K562 (cell line): ENCODE measurements around the gene RGS17. TPM values are rescaled to one million over a fixed set of nuclear protein-coding genes. Genes with fewer than 3 reads are reported as not detected.

ENCODE experiments used
- CHCHD3 ChIP-seq: fragments of 250-450 bp; sonication (Bioruptor Pico); IDR thresholded peaks from 2 replicates; pipeline ENCODE4 v2.1.2; 2022; ENCODE audit warnings: mild to moderate bottlenecking
- CHD4 ChIP-seq: fragments of 200-600 bp; sonication (generic); IDR thresholded peaks from 3 replicates; pipeline ENCODE4 v1.6.1; 2012; ENCODE audit warnings: low read depth, mild to moderate bottlenecking, mixed read lengths, low read length, inconsistent platforms; ENCODE audit not compliant: insufficient read depth, insufficient replicate concordance, poor library complexity, severe bottlenecking
- LARP7 ChIP-seq: fragments of 450-650 bp; IDR thresholded peaks from 2 replicates; pipeline ENCODE4 v1.6.1; 2016
- PTBP1 ChIP-seq: fragments of 200-400 bp; formaldehyde crosslinking; IDR thresholded peaks from 2 replicates; pipeline ENCODE4 v1.6.1; 2017; ENCODE audit warnings: low read depth, low read length
- TCF3 ChIP-seq: sonication (generic); formaldehyde crosslinking; IDR thresholded peaks from 2 replicates; pipeline ENCODE4 v1.4.0; 2020; ENCODE audit warnings: mild to moderate bottlenecking, missing genetic modification reagents
- ZKSCAN8 ChIP-seq: fragments of 200-800 bp; sonication (Bioruptor generic); IDR thresholded peaks from 2 replicates; pipeline ENCODE4 v1.6.1; 2016; ENCODE audit warnings: missing genetic modification characterization, missing compliant biosample characterization
- polyA plus RNA-seq, 8 experiments: library from polyadenylated mRNA; depleted of rRNA in 4 of 8; stranded (reverse) in 5 of 8; unstranded in 3 of 8; fragments of >200 nt; fragmentation: Nextera tagmentation in 2 of 8; fragmentation: Illumina TruSeq in 1 of 8; extraction: Ambion mirVana in 2 of 8; extraction: Trizol in 1 of 8; gene quantifications; 2 replicates each; pipeline versions ENCODE4 v1.2.1 to v1.2.3, GENCODE V29; 2011 to 2014; ENCODE audit warnings: inconsistent platforms in 1 of 8, missing spikeins in 1 of 8
- total RNA-seq, 7 experiments: library from RNA; depleted of rRNA in 6 of 7; stranded (reverse); fragments of >200 nt in 6 of 7; fragmentation: Illumina TruSeq in 2 of 7; extraction: Trizol in 2 of 7; gene quantifications; 2 replicates each; pipeline versions ENCODE4 v1.2.1 to v1.2.3, GENCODE V29; 2011 to 2021; ENCODE audit warnings: low replicate concordance in 1 of 7
- TF ChIP-seq, protein P1 (sequence below): fragments of 450-650 bp; IDR thresholded peaks from 2 replicates; pipeline ENCODE4 v1.6.1; 2016; ENCODE audit warnings: mild to moderate bottlenecking
- TF ChIP-seq, protein P2 (sequence below): fragments of 450-650 bp; IDR thresholded peaks from 2 replicates; pipeline ENCODE4 v1.6.1; 2016; ENCODE audit warnings: missing biosample characterization, missing genetic modification characterization
- TF ChIP-seq, protein P3 (sequence below): fragments of 450-650 bp; formaldehyde crosslinking; IDR thresholded peaks from 2 replicates; pipeline ENCODE4 v1.4.0; 2020; ENCODE audit warnings: mild to moderate bottlenecking, moderate library complexity
- TF ChIP-seq, protein P4 (sequence below): sonication (generic); formaldehyde crosslinking; IDR thresholded peaks from 2 replicates; pipeline ENCODE4 v1.8.1; 2023; ENCODE audit warnings: mild to moderate bottlenecking, missing genetic modification reagents

The RGS17 gene
- total and polyA plus RNA-seq, 9 of the 15 experiments (the other 6 are each of a cell fraction or from before 2014, with no cell fraction given) = 0.01 to 0.14 (median 0.08) TPM; not detected in 6

DNA sequence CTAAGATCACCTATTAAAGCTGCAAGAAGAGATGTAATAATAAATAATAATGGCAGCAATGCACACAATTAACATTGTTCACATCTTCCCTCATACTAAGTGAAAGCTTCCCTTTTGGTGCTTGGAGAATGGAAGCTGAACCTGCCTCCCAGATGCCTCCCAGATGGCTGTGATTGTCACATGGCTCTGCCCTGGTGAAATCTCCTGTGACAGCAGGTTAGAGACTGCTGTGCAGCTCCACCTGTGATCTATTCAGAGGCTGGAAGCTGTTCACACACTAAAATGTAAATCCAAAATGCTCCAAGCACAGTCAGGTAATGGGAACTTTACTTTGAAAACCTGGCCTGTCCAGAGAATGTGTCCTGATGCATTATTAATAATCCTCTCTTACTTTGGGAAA is 41.7 kb upstream of the RGS17 start (continued):
- TF ChIP-seq, protein P1, sequence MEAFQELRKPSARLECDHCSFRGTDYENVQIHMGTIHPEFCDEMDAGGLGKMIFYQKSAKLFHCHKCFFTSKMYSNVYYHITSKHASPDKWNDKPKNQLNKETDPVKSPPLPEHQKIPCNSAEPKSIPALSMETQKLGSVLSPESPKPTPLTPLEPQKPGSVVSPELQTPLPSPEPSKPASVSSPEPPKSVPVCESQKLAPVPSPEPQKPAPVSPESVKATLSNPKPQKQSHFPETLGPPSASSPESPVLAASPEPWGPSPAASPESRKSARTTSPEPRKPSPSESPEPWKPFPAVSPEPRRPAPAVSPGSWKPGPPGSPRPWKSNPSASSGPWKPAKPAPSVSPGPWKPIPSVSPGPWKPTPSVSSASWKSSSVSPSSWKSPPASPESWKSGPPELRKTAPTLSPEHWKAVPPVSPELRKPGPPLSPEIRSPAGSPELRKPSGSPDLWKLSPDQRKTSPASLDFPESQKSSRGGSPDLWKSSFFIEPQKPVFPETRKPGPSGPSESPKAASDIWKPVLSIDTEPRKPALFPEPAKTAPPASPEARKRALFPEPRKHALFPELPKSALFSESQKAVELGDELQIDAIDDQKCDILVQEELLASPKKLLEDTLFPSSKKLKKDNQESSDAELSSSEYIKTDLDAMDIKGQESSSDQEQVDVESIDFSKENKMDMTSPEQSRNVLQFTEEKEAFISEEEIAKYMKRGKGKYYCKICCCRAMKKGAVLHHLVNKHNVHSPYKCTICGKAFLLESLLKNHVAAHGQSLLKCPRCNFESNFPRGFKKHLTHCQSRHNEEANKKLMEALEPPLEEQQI = no peak
- TF ChIP-seq, protein P2, sequence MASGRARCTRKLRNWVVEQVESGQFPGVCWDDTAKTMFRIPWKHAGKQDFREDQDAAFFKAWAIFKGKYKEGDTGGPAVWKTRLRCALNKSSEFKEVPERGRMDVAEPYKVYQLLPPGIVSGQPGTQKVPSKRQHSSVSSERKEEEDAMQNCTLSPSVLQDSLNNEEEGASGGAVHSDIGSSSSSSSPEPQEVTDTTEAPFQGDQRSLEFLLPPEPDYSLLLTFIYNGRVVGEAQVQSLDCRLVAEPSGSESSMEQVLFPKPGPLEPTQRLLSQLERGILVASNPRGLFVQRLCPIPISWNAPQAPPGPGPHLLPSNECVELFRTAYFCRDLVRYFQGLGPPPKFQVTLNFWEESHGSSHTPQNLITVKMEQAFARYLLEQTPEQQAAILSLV (tag) = no peak
- TF ChIP-seq CHD4 (no peak), PTBP1 (no peak), ZKSCAN8 (no peak), LARP7 (no peak), TCF3 (CRISPR knock-in tag) (no peak), CHCHD3 (no peak)
- TF ChIP-seq, protein P3, sequence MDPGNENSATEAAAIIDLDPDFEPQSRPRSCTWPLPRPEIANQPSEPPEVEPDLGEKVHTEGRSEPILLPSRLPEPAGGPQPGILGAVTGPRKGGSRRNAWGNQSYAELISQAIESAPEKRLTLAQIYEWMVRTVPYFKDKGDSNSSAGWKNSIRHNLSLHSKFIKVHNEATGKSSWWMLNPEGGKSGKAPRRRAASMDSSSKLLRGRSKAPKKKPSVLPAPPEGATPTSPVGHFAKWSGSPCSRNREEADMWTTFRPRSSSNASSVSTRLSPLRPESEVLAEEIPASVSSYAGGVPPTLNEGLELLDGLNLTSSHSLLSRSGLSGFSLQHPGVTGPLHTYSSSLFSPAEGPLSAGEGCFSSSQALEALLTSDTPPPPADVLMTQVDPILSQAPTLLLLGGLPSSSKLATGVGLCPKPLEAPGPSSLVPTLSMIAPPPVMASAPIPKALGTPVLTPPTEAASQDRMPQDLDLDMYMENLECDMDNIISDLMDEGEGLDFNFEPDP = no peak
- TF ChIP-seq, protein P4, sequence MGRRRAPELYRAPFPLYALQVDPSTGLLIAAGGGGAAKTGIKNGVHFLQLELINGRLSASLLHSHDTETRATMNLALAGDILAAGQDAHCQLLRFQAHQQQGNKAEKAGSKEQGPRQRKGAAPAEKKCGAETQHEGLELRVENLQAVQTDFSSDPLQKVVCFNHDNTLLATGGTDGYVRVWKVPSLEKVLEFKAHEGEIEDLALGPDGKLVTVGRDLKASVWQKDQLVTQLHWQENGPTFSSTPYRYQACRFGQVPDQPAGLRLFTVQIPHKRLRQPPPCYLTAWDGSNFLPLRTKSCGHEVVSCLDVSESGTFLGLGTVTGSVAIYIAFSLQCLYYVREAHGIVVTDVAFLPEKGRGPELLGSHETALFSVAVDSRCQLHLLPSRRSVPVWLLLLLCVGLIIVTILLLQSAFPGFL (CRISPR knock-in tag) = no peak
